H1 (cell line): Measurements from ENCODE around the gene HRH2. TPM values are rescaled to one million over a fixed set of nuclear protein-coding genes. Genes with fewer than 3 reads are reported as not detected.

Experiments used
- GABPA ChIP-seq: IDR thresholded peaks from 2 replicates; pipeline ENCODE4 v1.6.1; 2011; ENCODE audit warnings: mild to moderate bottlenecking, low read length, moderate library complexity, borderline replicate concordance; ENCODE audit not compliant: insufficient read depth
- SP2 ChIP-seq: IDR thresholded peaks from 2 replicates; pipeline ENCODE4 v1.6.1; 2012; ENCODE audit warnings: mild to moderate bottlenecking, low read length, inconsistent platforms
- TAF1 ChIP-seq: IDR thresholded peaks from 2 replicates; pipeline ENCODE4 v1.6.1; 2011; ENCODE audit warnings: mild to moderate bottlenecking, low read depth, low read length
- polyA plus RNA-seq, 7 experiments: library from polyadenylated mRNA; depleted of rRNA in 3 of 7; stranded (reverse) in 5 of 7; unstranded in 2 of 7; fragments of >200 nt in 5 of 7; fragments of 200-250 nt in 2 of 7; gene quantifications; 1 replicate in 5 of 7; 2 replicates in 1 of 7; 4 replicates in 1 of 7; pipeline versions ENCODE4 v1.2.1 to v1.2.3, GENCODE V29; 2011 to 2013; ENCODE audit warnings: missing spikeins in 2 of 7, mixed read lengths in 2 of 7
- total RNA-seq: library from RNA; stranded (reverse); fragmentation: NEBNext Ultra II Directional; extraction: Animal tissue kit (Norgen Biotek cat#: 25700); gene quantifications from 2 replicates; pipeline ENCODE4 v1.2.1, GENCODE V29; 2021

Gene HRH2
- total and polyA plus RNA-seq, 2 of the 8 experiments (the other 6 are each of a cell fraction or from before 2014, with no cell fraction given) = 7.8 to 8.1 TPM

DNA sequence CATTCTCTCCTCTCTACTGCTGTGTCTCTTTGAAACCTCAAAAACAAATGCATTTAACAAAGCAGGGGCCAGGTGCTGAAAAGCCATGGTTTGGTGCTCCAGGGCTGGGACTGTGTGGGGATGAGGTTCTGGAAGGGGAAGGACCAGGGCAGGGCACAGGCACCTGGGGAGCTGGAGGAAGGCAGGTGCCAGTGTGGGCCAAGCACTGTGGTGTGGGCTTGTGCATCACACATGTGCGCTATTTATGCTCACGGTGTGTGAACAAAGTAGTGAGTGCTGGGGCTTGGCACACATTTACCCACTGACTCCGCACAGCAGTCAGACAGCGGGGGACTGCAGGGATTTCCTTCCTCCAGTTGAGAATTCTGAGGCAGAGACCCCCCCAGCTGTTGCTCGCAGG, 10.1 kb downstream of the HRH2 start (continued):
- TF ChIP-seq GABPA = no peak
- TF ChIP-seq TAF1 = no peak
- TF ChIP-seq SP2 = no peak
